Tibial artery (tissue), 4 donors: ENCODE measurements around the gene CHD2.
A peak's percentile ranks its signal among the peaks of the same experiment; 100 is the strongest.

Experiments
- DNase-seq, 2 donors: peaks; one replicate each; pipeline ENCODE4 v3.0.0-alpha.2; 2019
- H3K27ac ChIP-seq, 2 donors: fragments of 200-600 bp; sonication (generic) in 1 of 2; 1 replicate in 1 of 2; 2 replicates in 1 of 2; pipeline ENCODE4 v1.5.1; 2018 to 2019; ENCODE audit warnings: mild to moderate bottlenecking in 1 of 2
- H3K27me3 ChIP-seq, 2 donors: fragments of 200-600 bp; sonication (generic) in 1 of 2; one replicate each; pipeline versions ENCODE4 v1.5.1 to v1.6.0; 2016 to 2019
- H3K36me3 ChIP-seq, 3 donors: fragments of 200-600 bp; sonication (generic) in 2 of 3; one replicate each; pipeline ENCODE4 v1.5.1; 2016 to 2019; ENCODE audit warnings: mild to moderate bottlenecking in 2 of 3
- H3K4me1 ChIP-seq, 4 donors: fragments of 200-600 bp; sonication (generic) in 2 of 4; 1 replicate in 3 of 4; 2 replicates in 1 of 4; pipeline ENCODE4 v1.5.1; 2016 to 2019
- H3K4me3 ChIP-seq, 2 donors: fragments of 200-600 bp; sonication (generic) in 1 of 2; 1 replicate in 1 of 2; 2 replicates in 1 of 2; pipeline ENCODE4 v1.5.1; 2018 to 2019; ENCODE audit warnings: mild to moderate bottlenecking in 2 of 2
- H3K9me3 ChIP-seq, 3 donors: fragments of 200-600 bp; sonication (generic) in 1 of 3; one replicate each; pipeline ENCODE4 v1.5.1; 2016 to 2019
- CTCF ChIP-seq, 2 experiments: fragments of 200-600 bp in 1 of 2; fragments of 450-650 bp in 1 of 2; IDR thresholded peaks; one replicate each; pipeline ENCODE4 v1.5.1; 2017 to 2019; ENCODE audit warnings: antibody characterized with exemption in 2 of 2, mild to moderate bottlenecking in 1 of 2, moderate library complexity in 1 of 2
- intact Hi-C: fragments of 100-400 bp; cut with DNase I; formaldehyde crosslinking; loops from one replicate; pipeline ENCODE4 v1.15.0; 2023; ENCODE audit warnings: low total_unique reads

The CHD2 gene

GRCh38 chr15:93027413-93027812 lies 127.3 kb downstream of the CHD2 start:
- DNase-seq = peak in 1 of 2 donors; percentile 67
- peak overlapping the region; percentile 88 to 93 for H3K27ac ChIP-seq
- peaks cover 36 to 39% (median 39%) of the 10 kb centered on the region in 3 donors for H3K36me3 ChIP-seq
- intact Hi-C loops = loop anchor here (10.0 kb wide), 2 partner anchors 47 to 233 kb away; no protein-coding TSS in a partner anchor
- no peaks in the 10 kb centered on the region for H3K9me3 ChIP-seq
- TF ChIP-seq CTCF (IDR thresholded peaks at IDR 0.05) = no peak
- H3K27me3 ChIP-seq = no peaks in the 10 kb centered on the region
- peaks cover 5 to 57% (median 49%) of the 10 kb centered on the region in 4 donors for H3K4me1 ChIP-seq
- H3K4me3 ChIP-seq = no peak overlapping the region

- Histone ChIP-seq H3K36me3 (peaks cover 29 to 32% (median 31%) of the 10 kb centered on the region in 3 donors), H3K9me3 (no peaks in the 10 kb centered on the region), H3K4me3 (peak overlapping the region; percentile 15 to 21), H3K4me1 (peaks cover 5 to 57% (median 49%) of the 10 kb centered on the region in 4 donors), H3K27me3 (no peaks in the 10 kb centered on the region), H3K27ac (peak overlapping the region; percentile 88 to 93)
- peak in 1 of 2 donors; percentile 76 for DNase-seq
- intact Hi-C loops = loop anchor here (10.0 kb wide), 2 partner anchors 47 to 233 kb away; no protein-coding TSS in a partner anchor
- no peak for TF ChIP-seq CTCF (IDR thresholded peaks at IDR 0.05)
These were observed 128.0 kb downstream of the CHD2 start for GRCh38 chr15:93028111-93028631.

- Histone ChIP-seq H3K27me3 (no peaks in the 10 kb centered on the region), H3K9me3 (no peaks in the 10 kb centered on the region), H3K27ac (peak overlapping the region; percentile 88 to 93), H3K36me3 (peaks cover 26 to 27% (median 26%) of the 10 kb centered on the region in 3 donors), H3K4me3 (peak overlapping the region; percentile 15 to 22), H3K4me1 (peaks cover 5 to 57% (median 49%) of the 10 kb centered on the region in 4 donors)
- intact Hi-C loops = loop anchor here (10.0 kb wide), 2 partner anchors 46 to 234 kb away; no protein-coding TSS in a partner anchor
- TF ChIP-seq CTCF (IDR thresholded peaks at IDR 0.05) = no peak
- peak; percentile 93 to 98 for DNase-seq
These were observed 128.6 kb downstream of the CHD2 start for GRCh38 chr15:93028632-93029213.

GRCh38 chr15:93029214-93029835 lies 129.2 kb downstream of the CHD2 start:
- peak overlapping the region; percentile 88 to 93 for H3K27ac ChIP-seq
- no peaks in the 10 kb centered on the region for H3K27me3 ChIP-seq
- DNase-seq = peak in 1 of 2 donors; percentile 80
- no peak for TF ChIP-seq CTCF (IDR thresholded peaks at IDR 0.05)
- H3K4me3 ChIP-seq = peak overlapping the region; percentile 15 to 22
- peaks cover 22 to 23% (median 23%) of the 10 kb centered on the region in 3 donors for H3K36me3 ChIP-seq
- H3K4me1 ChIP-seq = peaks cover 5 to 57% (median 49%) of the 10 kb centered on the region in 4 donors
- intact Hi-C loops = loop anchor here (10.0 kb wide), 2 partner anchors 45 to 235 kb away; no protein-coding TSS in a partner anchor
- H3K9me3 ChIP-seq = no peaks in the 10 kb centered on the region

DNA sequence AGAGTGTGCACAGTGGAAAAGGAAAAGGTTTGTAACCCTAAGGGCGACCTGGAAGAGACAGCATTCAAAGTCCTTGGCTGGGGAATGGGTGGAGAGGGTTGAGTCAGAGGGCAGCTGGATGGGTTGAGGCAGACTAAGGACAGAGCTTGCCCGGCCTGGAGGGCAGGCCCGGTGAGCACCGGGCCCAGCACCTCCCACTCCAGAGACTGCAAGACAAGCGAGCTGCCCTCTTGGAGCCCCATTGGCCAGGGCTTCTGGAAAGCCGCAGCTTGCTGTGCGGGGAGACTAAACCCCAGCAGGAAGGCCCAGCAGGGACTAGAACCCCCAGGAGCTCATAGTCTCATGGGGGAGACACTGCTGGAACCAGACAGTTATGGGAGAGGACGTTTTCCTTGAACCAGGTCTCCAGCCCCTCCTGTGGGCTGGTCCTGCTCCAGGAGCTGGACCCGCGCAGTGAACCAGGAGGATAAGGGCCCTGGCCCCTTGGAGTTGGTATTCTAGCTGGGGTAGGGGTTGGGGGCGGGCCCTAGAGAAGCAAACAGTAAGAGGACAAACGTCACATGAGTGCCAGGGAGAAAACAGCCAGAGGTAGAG lies 129.8 kb downstream of the CHD2 start:
- intact Hi-C loops = loop anchor here (5.0 to 10.0 kb wide), 4 partner anchors 45 to 1295 kb away; no protein-coding TSS in a partner anchor
- Histone ChIP-seq H3K9me3 (no peaks in the 10 kb centered on the region), H3K4me3 (no peak overlapping the region), H3K4me1 (peaks cover 5 to 57% (median 49%) of the 10 kb centered on the region in 4 donors), H3K27me3 (no peaks in the 10 kb centered on the region), H3K36me3 (peaks cover 16 to 17% (median 17%) of the 10 kb centered on the region in 3 donors), H3K27ac (peak overlapping the region; percentile 88 to 93)
- TF ChIP-seq CTCF (IDR thresholded peaks at IDR 0.05) = no peak
- peak in 1 of 2 donors; percentile 78 for DNase-seq
